IgD-negative memory B cell (primary cell): ENCODE measurements around the gene ACO1. TPM values are rescaled to one million over a fixed set of nuclear protein-coding genes. Genes with fewer than 3 reads are reported as not detected.

Source experiments
- H3K27ac Mint-ChIP-seq, 3 donors: one replicate each; pipeline ENCODE4 v1.8.0; 2020 to 2022; ENCODE audit warnings: mild to moderate bottlenecking in 3 of 3, mixed read lengths in 3 of 3, moderate library complexity in 1 of 3
- H3K27me3 Mint-ChIP-seq: one replicate; pipeline ENCODE4 v1.8.0; 2021; ENCODE audit warnings: mixed read lengths
- H3K36me3 Mint-ChIP-seq: one replicate; pipeline ENCODE4 v1.8.0; 2020; ENCODE audit warnings: mild to moderate bottlenecking, mixed read lengths
- H3K4me1 Mint-ChIP-seq, 3 donors: one replicate each; pipeline ENCODE4 v1.8.0; 2020 to 2022; ENCODE audit warnings: mixed read lengths in 3 of 3, mild to moderate bottlenecking in 1 of 3
- H3K4me3 Mint-ChIP-seq, 4 donors: one replicate each; pipeline ENCODE4 v1.8.0; 2020 to 2022; ENCODE audit warnings: mild to moderate bottlenecking in 4 of 4, mixed read lengths in 4 of 4, moderate library complexity in 3 of 4
- H3K9me3 Mint-ChIP-seq, 3 donors: one replicate each; pipeline ENCODE4 v1.8.0; 2020 to 2021; ENCODE audit warnings: mixed read lengths in 3 of 3, mild to moderate bottlenecking in 1 of 3
- polyA plus RNA-seq: library from polyadenylated mRNA; unstranded; fragments of 300-500 nt; fragmentation: Illumina TruSeq; gene quantifications from one replicate; pipeline ENCODE4 v1.2.3, GENCODE V29; 2021

ACO1 gene
- polyA plus RNA-seq, 1 donor from 2014 or later = 8.9 TPM

GRCh38 chr9:32371279-32371678 lies 13.2 kb upstream of the ACO1 start:
- H3K27me3 Mint-ChIP-seq = peaks cover 3% of the 10 kb centered on the region
- peaks cover 4 to 9% (median 5%) of the 10 kb centered on the region in 3 donors for H3K9me3 Mint-ChIP-seq
- no peak overlapping the region for H3K4me3 Mint-ChIP-seq

GRCh38 chr9:32371679-32372078 lies 12.8 kb upstream of the ACO1 start:
- H3K27ac Mint-ChIP-seq = peak overlapping the region in 1 of 3 donors; percentile 9
- H3K4me3 Mint-ChIP-seq = no peak overlapping the region
- H3K36me3 Mint-ChIP-seq = no peaks in the 10 kb centered on the region
- peaks cover 3% of the 10 kb centered on the region for H3K27me3 Mint-ChIP-seq
- H3K4me1 Mint-ChIP-seq = no peaks in the 10 kb centered on the region
- H3K9me3 Mint-ChIP-seq = peaks cover 4 to 9% (median 5%) of the 10 kb centered on the region in 3 donors

More at GRCh38 chr9:32371279-32371678, 13.2 kb upstream of the ACO1 start:
- no peaks in the 10 kb centered on the region for H3K36me3 Mint-ChIP-seq
- no peaks in the 10 kb centered on the region for H3K4me1 Mint-ChIP-seq
- no peak overlapping the region for H3K27ac Mint-ChIP-seq

DNA sequence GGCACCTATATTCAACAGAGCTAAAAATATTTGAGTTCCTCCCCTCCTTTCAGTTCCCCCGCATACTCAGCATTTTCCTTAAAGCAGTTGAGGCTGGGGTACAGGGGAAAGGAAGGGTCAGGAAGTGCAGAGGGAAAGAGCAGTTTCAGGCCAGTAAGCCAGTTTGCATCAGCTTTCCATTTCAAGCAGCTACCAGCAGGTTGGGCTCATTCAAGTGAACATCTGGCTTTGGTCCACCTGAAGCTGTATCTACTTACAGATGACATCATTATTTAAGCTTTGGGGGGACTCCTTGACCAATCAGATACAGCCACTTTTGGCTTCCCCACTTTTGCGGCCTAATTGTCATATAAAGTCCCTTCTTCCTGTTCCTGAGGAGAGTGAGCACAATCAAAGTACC lies 8.2 kb upstream of the ACO1 start:
- H3K36me3 Mint-ChIP-seq = no peaks in the 10 kb centered on the region
- peaks cover 0 to 2% (median 0%) of the 10 kb centered on the region in 3 donors for H3K9me3 Mint-ChIP-seq
- peaks cover 0 to 8% (median 0%) of the 10 kb centered on the region in 3 donors for H3K4me1 Mint-ChIP-seq
- peaks cover 9% of the 10 kb centered on the region for H3K27me3 Mint-ChIP-seq
- no peak overlapping the region for H3K4me3 Mint-ChIP-seq
- no peak overlapping the region for H3K27ac Mint-ChIP-seq

GRCh38 chr9:32378496-32378895 lies 5.9 kb upstream of the ACO1 start:
- no peaks in the 10 kb centered on the region for H3K36me3 Mint-ChIP-seq
- H3K27ac Mint-ChIP-seq = no peak overlapping the region
- H3K4me3 Mint-ChIP-seq = no peak overlapping the region

DNA sequence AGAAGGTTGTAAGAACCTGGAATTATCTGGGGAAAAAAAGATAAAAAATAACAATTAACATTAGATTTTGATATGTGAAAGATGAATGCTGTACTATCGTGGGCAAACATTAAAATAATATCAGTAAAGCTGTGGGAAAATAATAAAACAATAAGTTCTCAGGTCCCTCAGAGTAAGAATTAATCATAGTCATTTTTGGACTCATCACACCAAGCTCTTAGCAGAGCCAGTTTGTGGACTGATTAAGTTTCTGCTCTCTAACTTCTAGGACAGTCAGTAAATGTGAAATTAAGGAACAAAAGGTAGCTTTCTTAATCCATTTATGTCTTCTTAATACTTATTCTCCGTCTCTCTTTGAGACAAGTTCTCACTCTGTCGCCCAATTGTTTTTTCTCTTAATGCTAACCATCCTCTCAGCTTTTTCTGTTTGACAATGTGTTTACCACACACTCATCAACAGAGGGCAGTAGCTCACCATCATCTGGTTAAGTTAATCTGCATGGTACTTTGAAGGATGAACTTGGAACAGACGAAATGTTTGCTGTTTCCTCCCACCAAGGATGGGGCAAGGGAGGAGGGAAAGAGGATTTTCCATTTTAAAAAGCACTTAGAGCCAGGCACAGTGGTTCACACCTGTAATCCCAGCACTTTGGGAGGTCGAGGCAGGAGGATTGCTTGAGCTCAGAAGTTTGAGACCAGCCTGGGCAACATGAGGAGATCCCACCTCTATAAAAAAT lies 5.3 kb upstream of the ACO1 start:
- Mint-ChIP-seq H3K27me3 (peaks cover 17% of the 10 kb centered on the region), H3K9me3 (peaks cover 0 to under 1% (median 0%) of the 10 kb centered on the region in 3 donors), H3K27ac (no peak overlapping the region), H3K4me3 (no peak overlapping the region), H3K4me1 (peaks cover 3 to 20% (median 5%) of the 10 kb centered on the region in 3 donors), H3K36me3 (no peaks in the 10 kb centered on the region)

More at GRCh38 chr9:32378496-32378895, 5.9 kb upstream of the ACO1 start:
- peaks cover 14% of the 10 kb centered on the region for H3K27me3 Mint-ChIP-seq
- H3K9me3 Mint-ChIP-seq = peaks cover 0 to 2% (median 0%) of the 10 kb centered on the region in 3 donors
- H3K4me1 Mint-ChIP-seq = peaks cover 0 to 15% (median under 1%) of the 10 kb centered on the region in 3 donors

- peaks cover 5 to 27% (median 5%) of the 10 kb centered on the region in 3 donors for H3K4me1 Mint-ChIP-seq
- peaks cover 17% of the 10 kb centered on the region for H3K27me3 Mint-ChIP-seq
Measured at GRCh38 chr9:32380944-32381343, 3.5 kb upstream of the ACO1 start.

GRCh38 chr9:32382565-32383320 lies 1.7 kb upstream of the ACO1 start:
- Mint-ChIP-seq H3K4me3 (peak overlapping the region in 3 of 4 donors; percentile 67 to 82 (median 68)), H3K27me3 (peaks cover 17% of the 10 kb centered on the region), H3K9me3 (no peaks in the 10 kb centered on the region), H3K4me1 (peaks cover 5 to 31% (median 5%) of the 10 kb centered on the region in 3 donors), H3K36me3 (no peaks in the 10 kb centered on the region), H3K27ac (no peak overlapping the region)

More at GRCh38 chr9:32380944-32381343, 3.5 kb upstream of the ACO1 start:
- H3K27ac Mint-ChIP-seq = no peak overlapping the region
- peak overlapping the region in 1 of 4 donors; percentile 31 for H3K4me3 Mint-ChIP-seq
- H3K9me3 Mint-ChIP-seq = no peaks in the 10 kb centered on the region
- H3K36me3 Mint-ChIP-seq = no peaks in the 10 kb centered on the region

GRCh38 chr9:32384002-32384363 lies 460 bp upstream of the ACO1 start:
- peak overlapping the region; percentile 82 to 96 (median 90) for H3K4me3 Mint-ChIP-seq
- no peaks in the 10 kb centered on the region for H3K9me3 Mint-ChIP-seq
- no peaks in the 10 kb centered on the region for H3K36me3 Mint-ChIP-seq
- H3K27me3 Mint-ChIP-seq = peaks cover 17% of the 10 kb centered on the region
- peaks cover 5 to 26% (median 5%) of the 10 kb centered on the region in 3 donors for H3K4me1 Mint-ChIP-seq
- peak overlapping the region in 2 of 3 donors; percentile 24 to 90 for H3K27ac Mint-ChIP-seq

- H3K9me3 Mint-ChIP-seq = no peaks in the 10 kb centered on the region
Measured at GRCh38 chr9:32385152-32385884, 875 bp downstream of the ACO1 start.

DNA sequence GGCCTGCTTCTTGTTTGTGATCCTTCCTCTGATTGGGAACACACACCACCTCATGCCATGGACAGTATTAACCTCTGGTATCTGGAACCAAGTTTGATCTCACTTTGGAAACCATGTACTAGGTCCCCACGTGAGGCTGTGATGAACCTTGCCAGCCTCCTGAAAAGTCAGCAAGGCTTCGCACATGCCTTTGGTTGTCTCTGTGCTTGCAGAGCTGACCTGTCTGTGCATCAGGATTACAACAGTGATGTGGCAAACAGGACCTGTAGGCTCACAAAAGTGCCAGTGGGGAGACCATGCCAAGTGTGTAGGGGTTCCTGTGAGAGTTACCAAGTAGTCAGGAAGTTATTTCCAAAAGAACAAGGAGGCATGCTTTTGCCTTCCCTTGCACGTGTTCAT lies 1.4 kb downstream of the ACO1 start:
- H3K27me3 Mint-ChIP-seq = peaks cover 11% of the 10 kb centered on the region
- H3K4me1 Mint-ChIP-seq = peaks cover 5 to 23% (median 5%) of the 10 kb centered on the region in 3 donors
- peak overlapping the region in 2 of 4 donors; percentile 55 to 59 for H3K4me3 Mint-ChIP-seq
- H3K27ac Mint-ChIP-seq = no peak overlapping the region
- H3K36me3 Mint-ChIP-seq = no peaks in the 10 kb centered on the region
- no peaks in the 10 kb centered on the region for H3K9me3 Mint-ChIP-seq

More at GRCh38 chr9:32385152-32385884, 875 bp downstream of the ACO1 start:
- no peaks in the 10 kb centered on the region for H3K36me3 Mint-ChIP-seq
- peaks cover 5 to 23% (median 5%) of the 10 kb centered on the region in 3 donors for H3K4me1 Mint-ChIP-seq
- H3K27me3 Mint-ChIP-seq = peaks cover 13% of the 10 kb centered on the region
- peak overlapping the region; percentile 82 to 94 (median 88) for H3K4me3 Mint-ChIP-seq
- peak overlapping the region in 1 of 3 donors; percentile 31 for H3K27ac Mint-ChIP-seq

GRCh38 chr9:32387256-32387655 lies 2.8 kb downstream of the ACO1 start:
- peak overlapping the region in 1 of 4 donors; percentile 61 for H3K4me3 Mint-ChIP-seq
- H3K27ac Mint-ChIP-seq = no peak overlapping the region
- H3K9me3 Mint-ChIP-seq = no peaks in the 10 kb centered on the region
- peaks cover 5 to 23% (median 5%) of the 10 kb centered on the region in 3 donors for H3K4me1 Mint-ChIP-seq
- H3K36me3 Mint-ChIP-seq = no peaks in the 10 kb centered on the region
- H3K27me3 Mint-ChIP-seq = peaks cover 8% of the 10 kb centered on the region

DNA sequence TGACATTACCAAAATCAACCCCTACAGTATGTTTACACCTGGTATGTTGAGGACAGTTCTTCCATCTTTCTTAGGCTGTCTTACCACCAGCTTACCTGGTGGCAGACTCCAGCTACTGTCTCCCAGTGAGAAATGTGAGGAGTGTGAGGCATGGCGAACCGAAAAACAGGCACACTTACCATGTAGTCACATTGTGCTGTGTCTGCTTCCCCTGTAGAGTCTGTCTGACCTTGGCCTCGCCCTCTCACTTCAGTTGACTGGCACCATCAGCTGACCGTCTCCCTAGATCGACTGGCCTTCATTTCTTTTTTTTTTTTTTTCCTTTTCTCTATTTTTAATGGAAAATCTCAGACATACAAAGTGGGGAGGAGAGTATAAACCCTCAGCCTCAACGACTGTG lies 4.9 kb downstream of the ACO1 start:
- Mint-ChIP-seq H3K27ac (no peak overlapping the region), H3K27me3 (no peaks in the 10 kb centered on the region), H3K36me3 (peaks cover 3% of the 10 kb centered on the region), H3K4me1 (peaks cover 0 to 11% (median 4%) of the 10 kb centered on the region in 3 donors), H3K4me3 (no peak overlapping the region), H3K9me3 (no peaks in the 10 kb centered on the region)

- Mint-ChIP-seq H3K36me3 (peaks cover 3% of the 10 kb centered on the region), H3K27ac (no peak overlapping the region), H3K4me3 (peak overlapping the region in 1 of 4 donors; percentile 4), H3K9me3 (no peaks in the 10 kb centered on the region), H3K27me3 (no peaks in the 10 kb centered on the region), H3K4me1 (peaks cover 0 to 1% (median 0%) of the 10 kb centered on the region in 3 donors)
Measured at GRCh38 chr9:32393911-32394310, 9.5 kb downstream of the ACO1 start.

DNA sequence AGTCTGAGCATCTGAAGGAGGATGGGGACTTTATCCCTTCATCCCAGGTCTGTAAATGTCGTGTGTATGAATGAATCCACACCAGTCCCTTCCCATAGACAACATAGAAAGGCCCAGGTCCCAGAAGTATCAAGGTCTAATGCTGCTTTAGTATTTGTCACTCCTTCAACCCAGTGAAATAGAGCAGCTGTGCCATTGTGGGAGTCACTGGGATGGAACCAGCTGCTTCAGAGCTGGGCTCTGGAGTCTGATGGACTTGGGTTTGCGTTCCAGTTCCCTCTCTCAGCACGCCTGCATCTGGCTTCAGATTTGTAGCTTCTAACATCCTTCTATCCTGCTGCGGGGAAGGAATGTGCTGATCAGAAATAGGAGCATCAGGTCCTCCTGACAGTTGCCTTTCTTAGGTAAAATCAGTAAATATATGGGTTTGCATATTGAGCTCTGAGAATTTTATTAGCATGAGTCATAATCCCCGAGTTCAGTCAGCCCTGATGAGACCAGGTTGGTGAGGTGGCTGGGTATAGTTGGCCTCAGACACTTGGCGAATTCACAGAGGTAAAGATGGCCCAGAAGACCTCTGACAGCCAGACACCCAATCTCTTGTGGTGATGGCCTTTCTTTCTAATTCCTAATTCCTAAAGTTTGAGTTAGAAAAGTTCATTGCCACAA lies 10.1 kb downstream of the ACO1 start:
- Mint-ChIP-seq H3K4me1 (peaks cover 0 to 1% (median 0%) of the 10 kb centered on the region in 3 donors), H3K4me3 (no peak overlapping the region), H3K9me3 (no peaks in the 10 kb centered on the region), H3K27me3 (no peaks in the 10 kb centered on the region), H3K27ac (peak overlapping the region in 1 of 3 donors; percentile 3), H3K36me3 (peaks cover 3% of the 10 kb centered on the region)
